ENCODE data around the gene CCDC186. TPM values are rescaled to one million over a fixed set of nuclear protein-coding genes. Genes with fewer than 3 reads are reported as not detected.

CCDC186 gene
- total and polyA plus RNA-seq, 2 donors, result 11.2 to 18.7 TPM

GRCh38 chr10:114206902-114207301 is 32.9 kb upstream of the CCDC186 start:
- Histone ChIP-seq H3K4me1 (ENCODE audit: control insufficient read depth in 2 of 2, insufficient read depth in 2 of 2, low read length in 2 of 2) (no peaks in the 10 kb centered on the region), H3K27me3 (ENCODE audit: control insufficient read depth in 2 of 2, insufficient read depth in 1 of 2, low read length in 1 of 2) (no peaks in the 10 kb centered on the region), H3K9me3 (ENCODE audit: control insufficient read depth in 2 of 2, insufficient read depth in 1 of 2, low read length in 1 of 2) (no peaks in the 10 kb centered on the region), H3K4me3 (ENCODE audit: low read length in 2 of 2) (no peak overlapping the region), H3K27ac (ENCODE audit: low read depth in 1 of 2, low read length in 1 of 2) (no peak overlapping the region), H3K36me3 (ENCODE audit: control insufficient read depth in 2 of 2, insufficient read depth in 2 of 2, low read length in 1 of 2) (no peaks in the 10 kb centered on the region)
- DNase-seq (ENCODE audit: low read depth in 6 of 9, low spot score in 9 of 9), result no peak
- WGBS, result 73% methylated on average over 2 of the region's 2 CpGs

- 97% methylated on average over 3 of the region's 3 CpGs for WGBS
- Histone ChIP-seq H3K9me3 (ENCODE audit: control insufficient read depth in 2 of 2, insufficient read depth in 1 of 2, low read length in 1 of 2) (no peaks in the 10 kb centered on the region), H3K36me3 (ENCODE audit: control insufficient read depth in 2 of 2, insufficient read depth in 2 of 2, low read length in 1 of 2) (no peaks in the 10 kb centered on the region), H3K27ac (ENCODE audit: low read depth in 1 of 2, low read length in 1 of 2) (no peak overlapping the region), H3K27me3 (ENCODE audit: control insufficient read depth in 2 of 2, insufficient read depth in 1 of 2, low read length in 1 of 2) (no peaks in the 10 kb centered on the region), H3K4me3 (ENCODE audit: low read length in 2 of 2) (no peak overlapping the region), H3K4me1 (ENCODE audit: control insufficient read depth in 2 of 2, insufficient read depth in 2 of 2, low read length in 2 of 2) (no peaks in the 10 kb centered on the region)
- DNase-seq (ENCODE audit: low read depth in 6 of 9, low spot score in 9 of 9), result no peak
These were observed 28.8 kb upstream of the CCDC186 start for GRCh38 chr10:114202812-114203211.

GRCh38 chr10:114199239-114199638 is 25.2 kb upstream of the CCDC186 start:
- H3K27me3 ChIP-seq (ENCODE audit: control insufficient read depth in 2 of 2, insufficient read depth in 1 of 2, low read length in 1 of 2), result no peaks in the 10 kb centered on the region
- 99% methylated on average over 4 of the region's 4 CpGs for WGBS
- no peak overlapping the region for H3K27ac ChIP-seq (ENCODE audit: low read depth in 1 of 2, low read length in 1 of 2)
- no peaks in the 10 kb centered on the region for H3K9me3 ChIP-seq (ENCODE audit: control insufficient read depth in 2 of 2, insufficient read depth in 1 of 2, low read length in 1 of 2)
- H3K4me3 ChIP-seq (ENCODE audit: low read length in 2 of 2), result no peak overlapping the region
- H3K36me3 ChIP-seq (ENCODE audit: control insufficient read depth in 2 of 2, insufficient read depth in 2 of 2, low read length in 1 of 2), result no peaks in the 10 kb centered on the region
- H3K4me1 ChIP-seq (ENCODE audit: control insufficient read depth in 2 of 2, insufficient read depth in 2 of 2, low read length in 2 of 2), result no peaks in the 10 kb centered on the region
- DNase-seq (ENCODE audit: low read depth in 6 of 9, low spot score in 9 of 9), result no peak

- H3K36me3 ChIP-seq (ENCODE audit: control insufficient read depth in 2 of 2, insufficient read depth in 2 of 2, low read length in 1 of 2), result no peaks in the 10 kb centered on the region
- no peaks in the 10 kb centered on the region for H3K9me3 ChIP-seq (ENCODE audit: control insufficient read depth in 2 of 2, insufficient read depth in 1 of 2, low read length in 1 of 2)
- DNase-seq (ENCODE audit: low read depth in 6 of 9, low spot score in 9 of 9), result peak in 1 of 9 donors; percentile 39
- no peak overlapping the region for H3K27ac ChIP-seq (ENCODE audit: low read depth in 1 of 2, low read length in 1 of 2)
- no peaks in the 10 kb centered on the region for H3K27me3 ChIP-seq (ENCODE audit: control insufficient read depth in 2 of 2, insufficient read depth in 1 of 2, low read length in 1 of 2)
- H3K4me1 ChIP-seq (ENCODE audit: control insufficient read depth in 2 of 2, insufficient read depth in 2 of 2, low read length in 2 of 2), result peaks cover 0 to 3% of the 10 kb centered on the region in 2 donors
- no peak overlapping the region for H3K4me3 ChIP-seq (ENCODE audit: low read length in 2 of 2)
- WGBS, result 10% methylated on average over 2 of the region's 2 CpGs
These were observed 21.1 kb upstream of the CCDC186 start for GRCh38 chr10:114195079-114195478.

- Histone ChIP-seq H3K4me1 (ENCODE audit: control insufficient read depth in 2 of 2, insufficient read depth in 2 of 2, low read length in 2 of 2) (peaks cover 0 to 3% of the 10 kb centered on the region in 2 donors), H3K9me3 (ENCODE audit: control insufficient read depth in 2 of 2, insufficient read depth in 1 of 2, low read length in 1 of 2) (no peaks in the 10 kb centered on the region), H3K4me3 (ENCODE audit: low read length in 2 of 2) (no peak overlapping the region), H3K27ac (ENCODE audit: low read depth in 1 of 2, low read length in 1 of 2) (no peak overlapping the region), H3K27me3 (ENCODE audit: control insufficient read depth in 2 of 2, insufficient read depth in 1 of 2, low read length in 1 of 2) (no peaks in the 10 kb centered on the region), H3K36me3 (ENCODE audit: control insufficient read depth in 2 of 2, insufficient read depth in 2 of 2, low read length in 1 of 2) (no peaks in the 10 kb centered on the region)
- DNase-seq (ENCODE audit: low read depth in 6 of 9, low spot score in 9 of 9), result no peak
- 91% methylated on average over 8 of the region's 8 CpGs for WGBS
These were observed 15.7 kb upstream of the CCDC186 start for GRCh38 chr10:114189700-114190099.

GRCh38 chr10:114188900-114189299 is 14.9 kb upstream of the CCDC186 start:
- Histone ChIP-seq H3K27ac (ENCODE audit: low read depth in 1 of 2, low read length in 1 of 2) (no peak overlapping the region), H3K27me3 (ENCODE audit: control insufficient read depth in 2 of 2, insufficient read depth in 1 of 2, low read length in 1 of 2) (no peaks in the 10 kb centered on the region), H3K4me1 (ENCODE audit: control insufficient read depth in 2 of 2, insufficient read depth in 2 of 2, low read length in 2 of 2) (peaks cover 0 to 3% of the 10 kb centered on the region in 2 donors), H3K4me3 (ENCODE audit: low read length in 2 of 2) (no peak overlapping the region), H3K36me3 (ENCODE audit: control insufficient read depth in 2 of 2, insufficient read depth in 2 of 2, low read length in 1 of 2) (no peaks in the 10 kb centered on the region), H3K9me3 (ENCODE audit: control insufficient read depth in 2 of 2, insufficient read depth in 1 of 2, low read length in 1 of 2) (no peaks in the 10 kb centered on the region)
- 92% methylated on average over 3 of the region's 3 CpGs for WGBS
- no peak for DNase-seq (ENCODE audit: low read depth in 6 of 9, low spot score in 9 of 9)

GRCh38 chr10:114188001-114188400 is 14.0 kb upstream of the CCDC186 start:
- no peaks in the 10 kb centered on the region for H3K36me3 ChIP-seq (ENCODE audit: control insufficient read depth in 2 of 2, insufficient read depth in 2 of 2, low read length in 1 of 2)
- H3K4me3 ChIP-seq (ENCODE audit: low read length in 2 of 2), result no peak overlapping the region
- 7% methylated on average over 3 of the region's 3 CpGs for WGBS
- DNase-seq (ENCODE audit: low read depth in 6 of 9, low spot score in 9 of 9), result no peak
- H3K9me3 ChIP-seq (ENCODE audit: control insufficient read depth in 2 of 2, insufficient read depth in 1 of 2, low read length in 1 of 2), result no peaks in the 10 kb centered on the region
- no peaks in the 10 kb centered on the region for H3K27me3 ChIP-seq (ENCODE audit: control insufficient read depth in 2 of 2, insufficient read depth in 1 of 2, low read length in 1 of 2)
- peaks cover 0 to 3% of the 10 kb centered on the region in 2 donors for H3K4me1 ChIP-seq (ENCODE audit: control insufficient read depth in 2 of 2, insufficient read depth in 2 of 2, low read length in 2 of 2)
- no peak overlapping the region for H3K27ac ChIP-seq (ENCODE audit: low read depth in 1 of 2, low read length in 1 of 2)

- no peaks in the 10 kb centered on the region for H3K27me3 ChIP-seq (ENCODE audit: control insufficient read depth in 2 of 2, insufficient read depth in 1 of 2, low read length in 1 of 2)
- WGBS, result 85% methylated on average over 5 of the region's 5 CpGs
- no peaks in the 10 kb centered on the region for H3K36me3 ChIP-seq (ENCODE audit: control insufficient read depth in 2 of 2, insufficient read depth in 2 of 2, low read length in 1 of 2)
- H3K9me3 ChIP-seq (ENCODE audit: control insufficient read depth in 2 of 2, insufficient read depth in 1 of 2, low read length in 1 of 2), result no peaks in the 10 kb centered on the region
- H3K4me1 ChIP-seq (ENCODE audit: control insufficient read depth in 2 of 2, insufficient read depth in 2 of 2, low read length in 2 of 2), result peaks cover 6 to 10% of the 10 kb centered on the region in 2 donors
- no peak for DNase-seq (ENCODE audit: low read depth in 6 of 9, low spot score in 9 of 9)
- no peak overlapping the region for H3K4me3 ChIP-seq (ENCODE audit: low read length in 2 of 2)
- H3K27ac ChIP-seq (ENCODE audit: low read depth in 1 of 2, low read length in 1 of 2), result no peak overlapping the region
These were observed 10.3 kb upstream of the CCDC186 start for GRCh38 chr10:114184276-114184675.

- Histone ChIP-seq H3K4me3 (ENCODE audit: low read length in 2 of 2) (no peak overlapping the region), H3K4me1 (ENCODE audit: control insufficient read depth in 2 of 2, insufficient read depth in 2 of 2, low read length in 2 of 2) (peaks cover 6 to 10% of the 10 kb centered on the region in 2 donors), H3K27ac (ENCODE audit: low read depth in 1 of 2, low read length in 1 of 2) (no peak overlapping the region), H3K9me3 (ENCODE audit: control insufficient read depth in 2 of 2, insufficient read depth in 1 of 2, low read length in 1 of 2) (no peaks in the 10 kb centered on the region), H3K36me3 (ENCODE audit: control insufficient read depth in 2 of 2, insufficient read depth in 2 of 2, low read length in 1 of 2) (no peaks in the 10 kb centered on the region), H3K27me3 (ENCODE audit: control insufficient read depth in 2 of 2, insufficient read depth in 1 of 2, low read length in 1 of 2) (no peaks in the 10 kb centered on the region)
- no peak for DNase-seq (ENCODE audit: low read depth in 6 of 9, low spot score in 9 of 9)
- WGBS, result 97% methylated on average over 9 of the region's 9 CpGs
These were observed 9.6 kb upstream of the CCDC186 start for GRCh38 chr10:114183563-114183962.

- peak in 1 of 9 donors; percentile 53 for DNase-seq (ENCODE audit: low read depth in 6 of 9, low spot score in 9 of 9)
These were observed 8.0 kb upstream of the CCDC186 start for GRCh38 chr10:114181971-114182370.

More at GRCh38 chr10:114181971-114182370, 8.0 kb upstream of the CCDC186 start:
- WGBS, result 10% methylated on average over 5 of the region's 5 CpGs
- H3K36me3 ChIP-seq (ENCODE audit: control insufficient read depth in 2 of 2, insufficient read depth in 2 of 2, low read length in 1 of 2), result no peaks in the 10 kb centered on the region
- H3K4me3 ChIP-seq (ENCODE audit: low read length in 2 of 2), result no peak overlapping the region
- no peak overlapping the region for H3K27ac ChIP-seq (ENCODE audit: low read depth in 1 of 2, low read length in 1 of 2)
- H3K4me1 ChIP-seq (ENCODE audit: control insufficient read depth in 2 of 2, insufficient read depth in 2 of 2, low read length in 2 of 2), result peaks cover 6 to 10% of the 10 kb centered on the region in 2 donors
- no peaks in the 10 kb centered on the region for H3K9me3 ChIP-seq (ENCODE audit: control insufficient read depth in 2 of 2, insufficient read depth in 1 of 2, low read length in 1 of 2)
- H3K27me3 ChIP-seq (ENCODE audit: control insufficient read depth in 2 of 2, insufficient read depth in 1 of 2, low read length in 1 of 2), result no peaks in the 10 kb centered on the region

Data from thymus (tissue), 11 donors.